ENCODE data around the gene NCKAP5L.

DNA sequence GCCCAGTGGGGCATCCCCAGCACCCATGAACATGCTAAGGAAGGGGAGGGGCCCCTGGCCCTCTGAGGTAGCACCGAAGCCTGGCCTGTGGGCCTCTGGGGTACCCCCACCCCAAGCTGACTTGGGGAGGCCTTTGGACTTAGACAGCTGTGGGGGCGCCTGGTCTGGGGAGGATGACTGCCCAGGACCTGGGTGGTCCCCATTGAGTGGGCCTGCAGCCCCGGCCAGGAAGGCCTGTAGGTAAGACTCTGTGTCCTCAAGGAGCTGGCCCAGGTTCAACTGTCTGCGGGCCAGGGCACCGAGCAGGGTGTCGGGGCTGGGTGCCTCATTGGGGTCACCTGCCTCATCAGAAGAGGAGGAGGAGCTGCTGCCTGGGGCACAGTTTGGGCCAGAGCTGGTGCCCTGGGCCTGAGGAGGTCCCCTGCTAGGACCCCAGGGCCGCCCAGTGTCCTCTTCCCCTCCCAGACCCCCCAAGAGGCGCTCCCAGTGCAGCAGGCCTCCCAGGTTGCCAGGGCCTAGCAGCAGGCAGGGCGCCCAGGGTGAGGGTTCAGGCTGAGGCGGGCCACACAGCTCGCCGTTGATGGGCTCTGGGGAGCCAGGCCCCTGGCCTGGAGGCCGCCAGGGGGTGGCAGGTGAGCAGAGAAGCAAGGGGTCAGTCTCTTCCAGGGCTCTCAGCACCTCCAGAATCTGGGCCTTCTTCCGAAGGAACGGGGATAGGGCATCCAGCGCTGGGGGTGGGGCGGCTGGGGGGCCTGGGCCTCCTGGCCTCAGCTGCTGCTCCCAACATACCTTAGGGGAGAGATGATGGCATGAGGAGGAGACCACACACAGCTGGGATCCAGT lies 31.4 kb downstream of the NCKAP5L start:
- TF ChIP-seq, protein P1, sequence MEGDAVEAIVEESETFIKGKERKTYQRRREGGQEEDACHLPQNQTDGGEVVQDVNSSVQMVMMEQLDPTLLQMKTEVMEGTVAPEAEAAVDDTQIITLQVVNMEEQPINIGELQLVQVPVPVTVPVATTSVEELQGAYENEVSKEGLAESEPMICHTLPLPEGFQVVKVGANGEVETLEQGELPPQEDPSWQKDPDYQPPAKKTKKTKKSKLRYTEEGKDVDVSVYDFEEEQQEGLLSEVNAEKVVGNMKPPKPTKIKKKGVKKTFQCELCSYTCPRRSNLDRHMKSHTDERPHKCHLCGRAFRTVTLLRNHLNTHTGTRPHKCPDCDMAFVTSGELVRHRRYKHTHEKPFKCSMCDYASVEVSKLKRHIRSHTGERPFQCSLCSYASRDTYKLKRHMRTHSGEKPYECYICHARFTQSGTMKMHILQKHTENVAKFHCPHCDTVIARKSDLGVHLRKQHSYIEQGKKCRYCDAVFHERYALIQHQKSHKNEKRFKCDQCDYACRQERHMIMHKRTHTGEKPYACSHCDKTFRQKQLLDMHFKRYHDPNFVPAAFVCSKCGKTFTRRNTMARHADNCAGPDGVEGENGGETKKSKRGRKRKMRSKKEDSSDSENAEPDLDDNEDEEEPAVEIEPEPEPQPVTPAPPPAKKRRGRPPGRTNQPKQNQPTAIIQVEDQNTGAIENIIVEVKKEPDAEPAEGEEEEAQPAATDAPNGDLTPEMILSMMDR (IDR thresholded peaks at IDR 0.05): no peak
- TF ChIP-seq EP300 (IDR thresholded peaks at IDR 0.05) (no peak), POLR2A (IDR thresholded peaks at IDR 0.05) (no peak)

Measured in ovary (tissue), 3 donors.